ENCODE results near the gene ANKRD22. TPM values are rescaled to one million over a fixed set of nuclear protein-coding genes. Genes with fewer than 3 reads are reported as not detected.
"Not testable (repeated sequence)": the region's sequence is repeated elsewhere in the genome, so short reads cannot be mapped to it uniquely, and the experiment has no call there.

The ANKRD22 gene
- total RNA-seq, 1 donor from 2014 or later = 0.71 TPM

GRCh38 chr10:88888810-88889445, 37.3 kb upstream of the ANKRD22 start:
- peaks cover 28% of the 10 kb centered on the region for H3K4me1 ChIP-seq
- no peak for DNase-seq
- TF ChIP-seq, protein P1, sequence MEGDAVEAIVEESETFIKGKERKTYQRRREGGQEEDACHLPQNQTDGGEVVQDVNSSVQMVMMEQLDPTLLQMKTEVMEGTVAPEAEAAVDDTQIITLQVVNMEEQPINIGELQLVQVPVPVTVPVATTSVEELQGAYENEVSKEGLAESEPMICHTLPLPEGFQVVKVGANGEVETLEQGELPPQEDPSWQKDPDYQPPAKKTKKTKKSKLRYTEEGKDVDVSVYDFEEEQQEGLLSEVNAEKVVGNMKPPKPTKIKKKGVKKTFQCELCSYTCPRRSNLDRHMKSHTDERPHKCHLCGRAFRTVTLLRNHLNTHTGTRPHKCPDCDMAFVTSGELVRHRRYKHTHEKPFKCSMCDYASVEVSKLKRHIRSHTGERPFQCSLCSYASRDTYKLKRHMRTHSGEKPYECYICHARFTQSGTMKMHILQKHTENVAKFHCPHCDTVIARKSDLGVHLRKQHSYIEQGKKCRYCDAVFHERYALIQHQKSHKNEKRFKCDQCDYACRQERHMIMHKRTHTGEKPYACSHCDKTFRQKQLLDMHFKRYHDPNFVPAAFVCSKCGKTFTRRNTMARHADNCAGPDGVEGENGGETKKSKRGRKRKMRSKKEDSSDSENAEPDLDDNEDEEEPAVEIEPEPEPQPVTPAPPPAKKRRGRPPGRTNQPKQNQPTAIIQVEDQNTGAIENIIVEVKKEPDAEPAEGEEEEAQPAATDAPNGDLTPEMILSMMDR (IDR thresholded peaks at IDR 0.05) = no peak
- no peak overlapping the region for H3K27ac ChIP-seq
- H3K36me3 ChIP-seq = no peaks in the 10 kb centered on the region
- H3K27me3 ChIP-seq (ENCODE audit: low read depth) = no peaks in the 10 kb centered on the region
- ATAC-seq = no peak
- no peak overlapping the region for H3K4me3 ChIP-seq
- intact Hi-C loops (cut with DNase I) = no loop called here
- H3K9me3 ChIP-seq = no peaks in the 10 kb centered on the region

DNA sequence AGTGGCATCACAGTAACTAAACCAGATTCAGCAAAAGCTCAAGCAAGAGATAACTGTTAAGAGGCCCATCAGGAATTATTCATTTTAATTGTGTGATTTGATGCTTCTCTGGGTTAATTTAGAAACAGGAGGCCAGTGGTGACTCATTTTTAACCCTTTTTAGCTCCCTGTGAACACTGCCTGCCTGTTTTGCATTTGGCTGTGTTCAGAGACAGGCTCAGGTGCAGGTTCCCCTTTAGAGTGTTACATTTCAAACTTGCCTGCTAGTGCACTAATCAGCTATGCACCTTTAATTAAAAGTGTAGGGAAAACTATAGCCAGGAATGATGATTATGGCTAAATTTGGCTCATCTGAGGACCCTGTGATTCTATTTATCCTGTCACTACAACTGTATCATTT, 34.9 kb upstream of the ANKRD22 start:
- no peak for ATAC-seq
- no peak for DNase-seq
- H3K27me3 ChIP-seq (ENCODE audit: low read depth) = no peaks in the 10 kb centered on the region
- peaks cover 34% of the 10 kb centered on the region for H3K4me1 ChIP-seq
- H3K27ac ChIP-seq = no peak overlapping the region
- no peaks in the 10 kb centered on the region for H3K9me3 ChIP-seq
- TF ChIP-seq, protein P1 (IDR thresholded peaks at IDR 0.05) = no peak
- H3K36me3 ChIP-seq = no peaks in the 10 kb centered on the region
- intact Hi-C loops (cut with DNase I) = no loop called here
- H3K4me3 ChIP-seq = no peak overlapping the region

- intact Hi-C loops (cut with DNase I) = no loop called here
- TF ChIP-seq, protein P1 (IDR thresholded peaks at IDR 0.05) = no peak
- H3K27me3 ChIP-seq (ENCODE audit: low read depth) = no peaks in the 10 kb centered on the region
- no peak overlapping the region for H3K4me3 ChIP-seq
- H3K27ac ChIP-seq = no peak overlapping the region
- H3K36me3 ChIP-seq = no peaks in the 10 kb centered on the region
- no peak for DNase-seq
- peaks cover 39% of the 10 kb centered on the region for H3K4me1 ChIP-seq
- no peak for ATAC-seq
- H3K9me3 ChIP-seq = no peaks in the 10 kb centered on the region
Measured at GRCh38 chr10:88883448-88883809, 31.8 kb upstream of the ANKRD22 start.

DNA sequence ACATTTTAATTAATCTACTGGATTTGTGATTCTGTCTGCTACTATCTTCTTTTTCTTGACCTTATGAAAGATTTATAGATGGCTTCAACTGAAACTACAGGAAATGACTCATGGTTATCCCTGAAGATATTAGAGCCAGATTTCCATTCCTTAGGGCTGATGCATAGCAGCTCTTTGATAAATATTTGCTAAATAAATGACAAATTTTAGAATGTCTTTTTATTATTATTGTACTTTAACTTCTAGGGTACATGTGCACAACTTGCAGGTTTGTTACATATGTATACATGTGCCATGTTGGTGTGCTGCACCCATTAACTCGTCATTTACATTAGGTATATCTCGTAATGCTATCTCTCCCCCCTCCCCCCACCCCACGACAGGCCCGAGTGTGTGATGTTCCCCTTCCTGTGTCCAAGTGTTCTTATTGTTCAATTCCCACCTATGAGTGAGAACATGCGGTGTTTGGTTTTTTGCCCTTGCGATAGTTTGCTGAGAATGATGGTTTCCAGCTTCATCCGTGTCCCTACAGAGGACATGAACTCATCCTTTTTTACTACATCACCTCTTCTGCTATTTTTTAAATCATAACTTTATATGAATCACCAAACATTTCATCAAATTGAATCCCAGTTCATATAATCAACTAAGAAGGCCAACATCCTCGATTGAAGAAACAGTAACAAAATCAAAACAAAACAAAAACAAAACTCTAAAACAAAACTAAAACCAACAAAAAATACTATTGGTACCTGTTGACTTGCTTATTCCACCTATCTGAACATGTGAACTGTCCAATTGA, 31.2 kb upstream of the ANKRD22 start:
- DNase-seq; H3K9me3 ChIP-seq; H3K4me3 ChIP-seq; intact Hi-C loops (cut with DNase I); H3K36me3 ChIP-seq; ATAC-seq; H3K27me3 ChIP-seq (ENCODE audit: low read depth): not testable (repeated sequence)
- Histone ChIP-seq H3K4me1 (peaks cover 39% of the 10 kb centered on the region), H3K27ac (peak overlapping the region; percentile 92)

GRCh38 chr10:88881922-88882645, 30.4 kb upstream of the ANKRD22 start:
- peak overlapping the region; percentile 92 for H3K27ac ChIP-seq
- no peaks in the 10 kb centered on the region for H3K27me3 ChIP-seq (ENCODE audit: low read depth)
- intact Hi-C loops (cut with DNase I) = no loop called here
- H3K36me3 ChIP-seq = no peaks in the 10 kb centered on the region
- peaks cover 39% of the 10 kb centered on the region for H3K4me1 ChIP-seq
- H3K4me3 ChIP-seq = peak overlapping the region; percentile 75
- ATAC-seq = no peak
- TF ChIP-seq, protein P1 (IDR thresholded peaks at IDR 0.05) = no peak
- no peak for DNase-seq
- H3K9me3 ChIP-seq = no peaks in the 10 kb centered on the region
